HAP-1 (cell line): Measurements from ENCODE around the gene ZNF618.

Experiments
- DNase-seq, 2 experiments: peaks; one replicate each; pipeline ENCODE4 v3.0.0-alpha.2; 2016 to 2020; ENCODE audit warnings: low spot score in 2 of 2
- H3K27me3 ChIP-seq: fragments of 250-450 bp; sonication (Bioruptor Pico); 2 replicates; pipeline ENCODE4 v1.5.1; 2020; ENCODE audit warnings: low read depth, mild to moderate bottlenecking, moderate library complexity
- H3K36me3 ChIP-seq: fragments of 250-450 bp; sonication (Bioruptor Pico); replicated peaks from 2 replicates; pipeline ENCODE4 v1.5.1; 2020; ENCODE audit warnings: mild to moderate bottlenecking
- H3K4me1 ChIP-seq: fragments of 250-450 bp; sonication (Bioruptor Pico); 2 replicates; pipeline ENCODE4 v1.5.1; 2020; ENCODE audit warnings: mild to moderate bottlenecking
- H3K4me3 ChIP-seq: fragments of 250-450 bp; sonication (Bioruptor Pico); 2 replicates; pipeline ENCODE4 v1.5.1; 2020; ENCODE audit warnings: mild to moderate bottlenecking, moderate library complexity
- H3K9me3 ChIP-seq: fragments of 250-450 bp; sonication (Bioruptor Pico); 2 replicates; pipeline ENCODE4 v1.5.1; 2020; ENCODE audit warnings: mild to moderate bottlenecking, moderate library complexity
- in situ Hi-C: fragments of 300-500 bp; cut with MboI; formaldehyde crosslinking; loops from 3 replicates; pipeline ENCODE4 v1.14.3; 2020; ENCODE audit warnings: low sequenced_read_pairs, inconsistent platforms, mixed read lengths

The ZNF618 gene

DNA sequence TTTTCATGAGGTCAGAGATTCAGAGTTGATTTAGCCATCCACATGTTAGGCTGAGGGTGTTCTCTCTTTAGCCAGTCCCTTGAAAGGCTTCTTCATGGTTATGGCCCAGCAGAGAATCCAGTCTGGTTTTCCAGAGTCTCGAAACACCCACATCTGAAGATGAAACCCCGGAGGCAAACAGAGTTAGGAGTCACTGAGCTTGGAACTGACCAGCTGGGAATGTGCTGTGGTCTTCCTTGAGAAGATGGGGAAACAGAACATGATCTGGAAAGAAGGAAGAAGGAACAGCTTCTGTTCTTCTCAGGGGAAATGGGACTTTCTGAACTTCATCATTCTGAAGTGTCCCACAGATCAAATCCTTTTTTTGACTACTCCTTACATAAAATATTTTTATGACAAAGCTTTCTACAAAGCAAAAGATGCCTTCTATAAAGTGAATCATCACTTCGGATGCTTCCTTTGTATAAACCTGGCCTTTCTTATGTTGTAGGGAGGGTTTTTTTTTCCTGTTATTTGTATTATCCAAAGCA, 45.4 kb downstream of the ZNF618 start:
- Histone ChIP-seq H3K4me1 (no peaks in the 10 kb centered on the region), H3K4me3 (no peak overlapping the region), H3K9me3 (peaks cover 10% of the 10 kb centered on the region), H3K36me3 (no peaks in the 10 kb centered on the region), H3K27me3 (no peaks in the 10 kb centered on the region)
- no peak for DNase-seq
- in situ Hi-C loops: no loop called here

DNA sequence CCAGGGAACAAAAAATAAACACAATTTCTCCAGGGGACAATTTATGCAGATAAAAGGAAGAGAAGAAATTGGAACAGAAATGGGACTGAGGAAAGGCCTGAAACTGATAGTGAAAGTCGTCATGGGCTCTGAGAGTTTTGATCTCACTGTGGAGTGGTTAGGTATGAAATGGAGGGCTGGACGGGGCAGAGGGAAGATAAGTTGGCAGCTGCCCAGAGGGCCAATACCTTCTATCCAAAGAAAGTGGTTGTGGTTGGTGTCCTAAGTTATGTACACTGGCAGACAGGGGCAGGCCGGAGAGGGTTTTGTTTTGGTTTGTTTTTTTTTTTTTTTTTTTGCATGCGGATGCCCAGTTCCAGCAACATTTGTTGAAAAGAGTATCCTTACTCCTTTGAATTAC, 46.1 kb downstream of the ZNF618 start:
- Histone ChIP-seq H3K9me3 (peaks cover 12% of the 10 kb centered on the region), H3K4me3 (no peak overlapping the region), H3K27me3 (no peaks in the 10 kb centered on the region), H3K36me3 (no peaks in the 10 kb centered on the region), H3K4me1 (no peaks in the 10 kb centered on the region)
- no peak for DNase-seq
- in situ Hi-C loops: no loop called here

DNA sequence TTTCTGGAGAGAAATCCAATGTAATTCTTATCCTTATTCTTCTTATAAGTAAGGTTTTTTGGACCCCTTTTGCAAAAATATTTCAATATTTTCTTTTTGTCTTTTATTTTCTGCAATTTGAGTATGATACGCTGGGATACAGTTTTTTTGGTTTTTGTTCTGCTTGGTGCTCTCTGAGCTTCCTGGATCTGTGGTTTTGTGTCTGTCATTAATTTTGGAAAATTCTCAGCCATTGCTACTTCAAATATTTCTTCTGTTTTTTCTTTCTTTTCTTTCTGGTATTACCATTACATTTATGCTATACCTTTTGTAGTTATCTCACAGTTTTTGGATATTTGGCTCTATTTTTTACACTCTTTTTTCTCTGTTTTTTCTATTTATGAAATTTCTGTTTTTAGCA, 50.1 kb downstream of the ZNF618 start:
- Histone ChIP-seq H3K4me3 (no peak overlapping the region), H3K27me3 (no peaks in the 10 kb centered on the region), H3K4me1 (no peaks in the 10 kb centered on the region), H3K36me3 (no peaks in the 10 kb centered on the region), H3K9me3 (peaks cover 12% of the 10 kb centered on the region)
- in situ Hi-C loops: no loop called here
- no peak for DNase-seq

DNA sequence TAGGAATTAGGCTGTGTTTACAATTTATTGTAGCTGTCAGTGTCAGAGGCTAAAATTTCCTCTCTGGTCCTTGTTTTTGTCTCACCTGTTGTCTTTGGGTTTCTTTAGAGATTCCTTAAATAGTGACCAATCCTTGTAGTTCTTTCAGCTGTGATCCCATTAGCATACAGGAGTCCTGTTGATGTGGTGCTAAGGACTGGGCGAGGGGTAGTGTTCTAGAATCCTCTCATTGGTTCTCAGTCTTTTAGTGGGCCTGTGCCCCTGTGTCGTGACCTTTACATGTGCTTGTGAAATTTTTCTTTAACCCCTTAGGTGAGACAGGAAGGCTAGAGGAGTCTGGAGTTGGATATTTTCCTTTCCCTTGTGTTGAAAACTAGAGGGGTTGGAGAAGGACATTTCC, 51.2 kb downstream of the ZNF618 start:
- Histone ChIP-seq H3K27me3 (no peaks in the 10 kb centered on the region), H3K4me1 (no peaks in the 10 kb centered on the region), H3K9me3 (peaks cover 12% of the 10 kb centered on the region), H3K4me3 (no peak overlapping the region), H3K36me3 (no peaks in the 10 kb centered on the region)
- no peak for DNase-seq
- in situ Hi-C loops: no loop called here

DNA sequence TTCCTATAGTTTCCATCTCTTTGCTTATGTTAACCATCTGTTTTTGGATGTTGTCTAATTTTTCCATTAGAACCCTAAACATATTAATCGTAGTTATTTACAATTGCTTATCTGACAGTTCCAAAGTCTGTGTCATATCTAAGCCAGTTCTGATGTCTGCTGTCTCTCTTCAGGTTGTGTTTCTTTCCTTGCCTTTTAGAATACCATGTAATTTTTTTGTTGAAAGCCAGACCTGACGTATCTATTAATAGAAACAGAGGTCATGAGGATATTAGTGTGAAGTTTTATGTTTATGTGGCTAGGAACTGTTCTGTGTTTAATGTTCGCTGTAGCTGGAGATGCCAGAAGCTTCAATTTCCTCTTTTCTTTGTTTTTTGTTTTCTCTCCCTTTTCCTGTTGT, 52.2 kb downstream of the ZNF618 start:
- Histone ChIP-seq H3K9me3 (peaks cover 10% of the 10 kb centered on the region), H3K36me3 (no peaks in the 10 kb centered on the region), H3K4me3 (no peak overlapping the region), H3K4me1 (no peaks in the 10 kb centered on the region), H3K27me3 (no peaks in the 10 kb centered on the region)
- in situ Hi-C loops: no loop called here
- no peak for DNase-seq

DNA sequence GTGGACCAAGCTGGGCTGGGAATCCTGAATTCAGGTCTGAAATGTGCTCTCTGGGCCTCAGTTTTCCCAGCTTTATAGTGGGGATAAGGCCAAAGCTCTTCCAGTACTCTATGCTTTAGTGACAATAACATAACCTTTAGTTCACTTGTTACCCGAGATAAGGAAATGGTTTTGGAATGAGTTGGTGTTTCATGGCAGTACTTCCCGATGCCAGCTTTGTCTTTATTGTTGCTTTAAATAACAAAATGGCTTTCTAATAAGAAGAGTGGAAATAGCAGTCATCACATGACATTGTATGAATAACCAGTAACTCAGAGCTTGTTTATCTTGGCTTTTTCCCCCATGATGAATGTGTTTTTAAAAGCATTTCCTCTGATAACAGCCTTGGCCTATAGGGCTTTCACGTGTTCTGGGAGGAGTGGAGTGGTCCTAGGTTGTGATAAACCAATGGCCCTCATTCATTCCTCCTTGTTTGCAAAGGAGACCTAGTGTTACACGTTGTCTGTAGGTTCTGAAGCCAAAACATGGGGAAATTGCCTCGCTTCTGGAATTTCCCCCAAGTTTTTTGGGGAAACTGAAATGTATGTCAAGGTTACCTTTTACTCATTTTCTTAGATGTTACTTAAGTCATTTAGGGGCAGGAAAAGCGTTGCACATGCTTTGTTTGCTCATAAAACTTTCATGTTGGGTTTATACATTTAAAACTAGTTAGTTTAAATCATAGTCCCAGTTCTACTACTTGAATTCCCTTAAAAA, 53.7 kb downstream of the ZNF618 start:
- no peaks in the 10 kb centered on the region for H3K27me3 ChIP-seq
- no peak for DNase-seq

DNA sequence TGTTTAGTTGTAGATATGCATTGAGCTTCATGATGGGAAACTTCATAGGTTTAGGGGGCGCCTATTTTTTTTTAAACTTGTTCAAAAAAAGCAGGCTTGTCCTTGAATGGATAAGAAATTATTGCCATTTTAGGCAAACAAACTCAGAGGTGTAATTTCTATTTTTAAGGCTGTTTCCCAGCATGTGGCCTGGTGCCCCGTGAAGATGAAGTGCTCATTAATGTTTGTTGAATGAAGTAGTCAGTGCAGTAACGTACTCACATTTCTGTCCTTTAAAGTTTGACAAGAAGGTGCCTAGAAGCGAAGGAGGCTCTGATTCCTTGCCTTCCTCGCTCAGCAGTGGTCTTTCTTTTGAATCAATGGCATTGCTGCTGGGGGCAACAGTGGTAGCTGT, 54.3 kb downstream of the ZNF618 start:
- in situ Hi-C loops: no loop called here

More for the DNA sequence above, 53.7 kb downstream of the ZNF618 start:
- no peaks in the 10 kb centered on the region for H3K4me1 ChIP-seq
- H3K9me3 ChIP-seq: peaks cover 6% of the 10 kb centered on the region; the same call in 1 of the 2 replicates
- in situ Hi-C loops: no loop called here
- no peaks in the 10 kb centered on the region for H3K36me3 ChIP-seq
- H3K4me3 ChIP-seq: no peak overlapping the region

DNA sequence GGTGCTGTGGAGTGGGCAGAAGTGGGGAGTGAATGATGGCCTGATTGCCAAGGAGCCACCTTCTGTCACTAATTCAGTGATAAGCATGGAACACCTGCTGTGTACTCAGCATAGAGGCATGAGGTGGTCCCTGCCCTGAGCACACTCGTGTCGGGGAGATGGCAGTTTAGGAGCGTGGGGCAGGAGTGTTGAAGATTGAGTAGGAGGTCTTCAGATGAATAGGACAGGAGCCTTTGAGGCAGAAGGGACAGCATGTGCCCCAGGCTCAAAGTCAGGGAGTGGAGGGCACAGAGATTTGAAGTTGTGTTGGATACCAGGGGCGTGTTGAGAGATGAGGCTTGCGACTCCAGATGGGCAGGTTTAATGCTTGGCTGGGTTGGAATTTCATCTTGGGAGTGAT, 55.0 kb downstream of the ZNF618 start:
- no peaks in the 10 kb centered on the region for H3K4me1 ChIP-seq
- no peaks in the 10 kb centered on the region for H3K36me3 ChIP-seq
- in situ Hi-C loops: no loop called here
- no peaks in the 10 kb centered on the region for H3K27me3 ChIP-seq
- H3K9me3 ChIP-seq: peaks cover 5% of the 10 kb centered on the region; the same call in 1 of the 2 replicates
- no peak for DNase-seq
- H3K4me3 ChIP-seq: no peak overlapping the region

More for the DNA sequence above, 54.3 kb downstream of the ZNF618 start:
- DNase-seq: no peak
- H3K4me3 ChIP-seq: no peak overlapping the region
- peaks cover 6% of the 10 kb centered on the region; the same call in 1 of the 2 replicates for H3K9me3 ChIP-seq
- H3K4me1 ChIP-seq: no peaks in the 10 kb centered on the region
- no peaks in the 10 kb centered on the region for H3K36me3 ChIP-seq
- H3K27me3 ChIP-seq: no peaks in the 10 kb centered on the region

DNA sequence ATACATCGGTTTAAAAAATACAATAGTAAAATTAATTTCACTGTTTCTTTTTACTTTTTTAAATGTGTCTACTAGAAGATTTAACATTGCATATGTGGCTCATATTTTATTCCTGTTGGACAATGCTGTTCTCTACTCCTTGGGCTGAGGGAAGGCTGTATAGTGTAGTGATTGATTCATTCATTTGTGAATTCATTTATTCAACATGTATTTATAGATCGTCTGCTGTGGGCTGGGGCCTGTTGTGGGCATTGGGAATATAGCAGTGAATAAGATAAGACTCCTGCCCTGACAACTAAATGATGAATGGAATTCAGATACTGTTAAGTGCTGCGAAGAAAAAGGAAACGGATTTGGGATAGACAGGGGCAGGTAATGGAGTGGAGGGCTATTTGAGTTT, 55.7 kb downstream of the ZNF618 start:
- peaks cover under 1% of the 10 kb centered on the region; the same call in 1 of the 2 replicates for H3K4me1 ChIP-seq
- H3K27me3 ChIP-seq: no peaks in the 10 kb centered on the region
- no peak overlapping the region for H3K4me3 ChIP-seq
- in situ Hi-C loops: no loop called here
- H3K36me3 ChIP-seq: no peaks in the 10 kb centered on the region
- DNase-seq: no peak
- no peaks in the 10 kb centered on the region for H3K9me3 ChIP-seq

DNA sequence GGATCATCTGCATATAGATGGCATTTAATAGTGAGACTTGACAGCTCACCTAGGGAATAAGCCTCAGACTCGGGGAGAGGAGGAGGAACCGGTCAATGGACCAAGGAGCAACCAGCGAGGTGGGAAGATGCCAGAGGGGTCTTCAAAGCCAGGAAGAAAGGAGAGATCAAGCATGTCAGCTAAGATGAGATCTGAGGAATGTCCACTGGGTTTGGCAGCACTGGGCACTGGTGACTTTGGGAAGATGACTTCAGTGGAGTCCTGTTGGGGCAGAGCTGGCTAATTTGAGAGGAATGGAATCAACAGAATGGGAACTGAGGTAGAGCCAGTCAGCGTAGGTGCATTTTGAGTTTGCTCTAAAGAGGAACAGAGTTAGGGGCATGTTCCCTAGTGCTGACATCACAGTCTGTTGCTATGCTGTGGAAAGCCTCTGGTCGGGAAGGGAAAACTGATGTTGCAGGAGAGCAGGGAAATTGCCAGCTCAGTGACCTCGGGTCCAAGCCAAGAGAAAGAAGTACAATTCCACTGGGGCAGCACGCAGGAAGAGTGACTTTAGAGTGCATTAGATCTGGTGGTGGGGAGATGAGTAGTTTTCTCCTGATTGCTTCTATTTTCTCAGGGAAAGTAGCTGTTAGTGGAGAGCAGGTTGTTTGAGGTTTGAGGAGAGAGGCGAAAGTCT, 56.9 kb downstream of the ZNF618 start:
- Histone ChIP-seq H3K27me3 (no peaks in the 10 kb centered on the region), H3K4me1 (peaks cover 11% of the 10 kb centered on the region), H3K36me3 (no peaks in the 10 kb centered on the region), H3K4me3 (no peak overlapping the region), H3K9me3 (no peaks in the 10 kb centered on the region)
- in situ Hi-C loops: no loop called here
- DNase-seq: no peak

DNA sequence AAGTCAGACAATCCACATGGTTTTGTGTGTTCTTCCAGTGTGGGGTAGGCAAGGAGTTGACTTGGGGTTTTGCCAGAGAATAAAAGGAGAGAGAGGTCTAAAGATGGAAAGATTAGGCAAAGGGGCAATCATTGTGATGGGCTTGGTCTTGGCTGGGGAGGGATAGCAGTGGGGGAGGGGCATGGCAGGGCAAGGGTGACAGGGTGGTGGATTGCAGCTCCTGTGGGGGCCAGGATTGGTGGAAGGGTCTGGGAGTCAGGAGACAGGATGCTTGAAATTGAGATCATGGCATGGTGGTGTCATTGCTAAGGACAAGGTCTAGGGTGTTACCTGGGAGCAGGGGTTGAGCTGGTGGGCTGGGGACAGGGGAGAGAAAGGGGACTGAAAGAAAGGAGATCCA, 57.6 kb downstream of the ZNF618 start:
- Histone ChIP-seq H3K4me3 (no peak overlapping the region), H3K27me3 (no peaks in the 10 kb centered on the region), H3K9me3 (no peaks in the 10 kb centered on the region), H3K4me1 (peaks cover 11% of the 10 kb centered on the region), H3K36me3 (no peaks in the 10 kb centered on the region)
- in situ Hi-C loops: no loop called here
- no peak for DNase-seq

DNA sequence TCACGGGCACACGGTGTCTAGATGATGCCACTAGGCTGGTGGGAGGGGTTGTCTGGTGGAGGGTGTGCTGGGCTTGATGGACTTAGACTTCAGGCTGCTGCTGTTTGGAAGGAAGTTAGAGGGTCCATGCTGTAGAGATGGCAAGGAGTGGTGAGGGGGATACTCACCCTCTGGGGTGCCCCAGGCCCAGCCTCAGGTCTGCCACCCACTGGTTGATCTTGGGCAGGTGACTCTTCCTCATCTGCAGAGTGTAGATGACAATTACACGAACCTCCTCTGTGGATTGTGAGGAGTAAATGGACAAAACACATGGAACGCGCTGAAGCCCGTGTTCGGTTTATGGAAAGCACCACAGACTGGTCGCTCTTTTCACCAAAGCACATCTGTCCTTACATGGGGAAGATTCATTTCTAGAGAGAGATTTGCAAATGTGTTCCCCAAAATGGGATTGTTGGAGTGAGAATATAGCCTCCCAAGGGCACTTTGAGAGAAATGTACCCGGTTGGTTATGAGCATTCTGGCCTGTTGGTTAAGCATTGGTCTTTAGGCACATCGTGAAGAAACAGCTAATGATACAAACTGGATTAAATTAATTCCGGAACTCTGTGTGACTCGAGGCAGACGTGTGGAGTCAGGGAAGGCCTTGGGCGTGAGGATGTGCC, 58.2 kb downstream of the ZNF618 start:
- DNase-seq: no peak
- Histone ChIP-seq H3K36me3 (no peaks in the 10 kb centered on the region), H3K9me3 (no peaks in the 10 kb centered on the region), H3K27me3 (no peaks in the 10 kb centered on the region), H3K4me3 (no peak overlapping the region), H3K4me1 (peaks cover 11% of the 10 kb centered on the region)
- in situ Hi-C loops: no loop called here

DNA sequence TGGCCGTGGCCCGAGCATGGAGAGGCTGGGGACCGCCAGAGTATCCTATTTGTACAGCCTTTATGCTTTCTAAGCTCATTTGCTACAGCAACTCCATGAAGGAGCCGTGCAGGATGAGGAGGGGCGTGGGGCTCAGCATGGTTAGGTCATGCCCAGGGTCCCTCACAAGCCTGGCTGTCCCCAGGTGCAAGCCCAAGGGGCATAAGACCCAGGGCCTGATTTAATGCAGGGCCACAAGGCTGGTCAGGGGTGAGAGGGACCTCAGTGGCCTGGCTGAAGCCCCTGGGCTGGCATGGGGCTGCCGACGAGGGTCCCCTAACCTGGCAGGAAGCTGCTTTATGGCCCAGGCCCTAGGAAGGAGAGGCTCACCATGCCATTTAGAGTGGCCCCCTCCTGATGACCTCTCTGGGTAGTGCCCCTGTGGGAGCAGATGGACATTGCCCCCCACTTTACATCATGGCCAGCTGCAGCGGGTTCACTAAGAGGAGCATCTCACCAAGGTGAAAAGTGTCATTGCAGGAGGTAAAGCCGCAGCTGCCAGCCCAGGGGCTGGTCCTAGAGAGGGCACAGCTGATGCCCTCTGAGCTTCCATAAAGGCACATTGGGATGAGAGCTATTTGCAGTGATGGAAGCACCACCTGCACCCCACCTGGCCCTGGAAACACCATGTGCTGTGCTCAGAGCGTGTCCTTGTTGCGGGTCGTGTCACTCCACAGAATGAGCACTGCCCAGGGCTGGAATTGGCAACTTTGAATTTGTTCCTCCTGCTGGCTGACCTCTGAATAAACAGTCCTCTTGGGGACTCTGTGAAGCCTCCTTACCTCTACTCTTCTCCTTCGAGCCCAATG, 58.9 kb downstream of the ZNF618 start:
- DNase-seq: no peak
- H3K27me3 ChIP-seq: no peaks in the 10 kb centered on the region
- H3K9me3 ChIP-seq: no peaks in the 10 kb centered on the region
- peaks cover 19% of the 10 kb centered on the region for H3K4me1 ChIP-seq
- H3K36me3 ChIP-seq: no peaks in the 10 kb centered on the region
- in situ Hi-C loops: no loop called here
- no peak overlapping the region for H3K4me3 ChIP-seq
